Stimulated activated CD8-positive, alpha-beta memory T cell treated with anti-CD3 and anti-CD28 coated beads, Interleukin-4, amount 100 ng/mL, for 24 hours (primary cell): ENCODE results near the gene UBE2B.
"Not testable (repeated sequence)": the region's sequence is repeated elsewhere in the genome, so short reads cannot be mapped to it uniquely, and the experiment has no call there.

Experiments
- DNase-seq: peaks from one replicate; pipeline ENCODE4 v3.0.0-alpha.2; 2020; ENCODE audit warnings: low read depth

UBE2B gene

DNA sequence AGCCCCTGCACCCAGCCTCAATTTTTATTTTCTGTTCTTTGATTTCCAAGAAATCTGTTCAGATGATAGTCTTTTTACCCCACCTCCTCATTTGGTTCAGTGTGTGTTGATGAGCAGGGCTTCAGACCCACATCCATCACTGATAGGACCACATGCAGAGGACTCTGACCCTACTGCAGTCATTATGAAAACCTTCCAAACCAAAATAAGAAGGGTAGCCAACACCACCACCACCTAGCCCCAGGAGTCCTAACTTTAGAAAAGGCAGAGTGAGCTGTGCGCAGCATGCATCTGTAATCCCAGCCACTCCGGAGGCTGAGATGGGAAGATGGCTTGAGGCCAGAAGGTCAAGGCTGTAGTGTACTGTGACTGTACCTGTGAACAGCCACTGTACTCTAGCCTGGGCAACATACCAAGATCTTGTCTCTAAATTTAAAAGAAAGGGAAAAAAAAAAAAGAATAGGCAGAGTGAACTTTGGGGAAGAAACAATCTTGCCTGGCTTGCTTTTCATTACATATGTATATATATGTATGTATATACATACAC lies 27.3 kb downstream of the UBE2B start:
- DNase-seq, result no peak

DNA sequence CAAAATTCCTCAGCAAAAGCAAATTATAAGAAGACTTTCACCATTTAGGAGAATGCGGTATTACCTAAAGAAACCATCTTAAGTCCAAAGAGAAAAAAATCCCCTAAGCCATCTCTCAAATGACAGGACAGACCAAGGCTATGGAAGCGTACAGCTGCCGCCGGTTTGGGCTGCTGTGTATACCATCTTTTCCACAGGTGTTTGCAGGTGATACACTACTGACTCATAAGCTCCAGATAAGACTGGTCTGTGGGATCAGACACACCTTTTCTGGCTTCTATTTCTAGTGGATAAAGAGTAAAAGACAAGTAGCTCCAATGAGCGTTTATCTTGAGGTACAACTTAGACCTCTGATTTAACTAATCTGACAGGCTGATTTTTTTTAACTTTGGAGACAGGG lies 32.6 kb downstream of the UBE2B start:
- DNase-seq, result no peak

GRCh38 chr5:134406390-134406789 lies 35.0 kb downstream of the UBE2B start:
- DNase-seq, result no peak

DNA sequence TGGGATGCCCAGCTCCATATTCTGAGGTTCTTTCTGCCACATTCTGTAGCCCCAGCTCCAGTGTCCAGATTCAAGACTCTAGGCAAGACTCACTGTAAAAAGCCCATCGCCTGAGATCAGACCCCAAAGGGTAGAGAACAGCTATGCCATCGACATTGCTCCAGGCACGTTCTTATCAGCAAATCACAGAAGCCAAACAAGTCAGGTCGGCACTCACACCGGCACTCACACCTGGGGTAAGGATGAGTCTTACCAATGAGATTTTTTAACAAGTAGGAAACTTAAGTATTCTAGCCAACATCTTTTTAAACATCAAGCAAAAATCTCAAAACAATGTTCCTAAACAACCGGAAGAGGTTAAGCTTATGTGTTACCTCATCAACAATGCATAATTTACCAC lies 38.0 kb downstream of the UBE2B start:
- no peak for DNase-seq

DNA sequence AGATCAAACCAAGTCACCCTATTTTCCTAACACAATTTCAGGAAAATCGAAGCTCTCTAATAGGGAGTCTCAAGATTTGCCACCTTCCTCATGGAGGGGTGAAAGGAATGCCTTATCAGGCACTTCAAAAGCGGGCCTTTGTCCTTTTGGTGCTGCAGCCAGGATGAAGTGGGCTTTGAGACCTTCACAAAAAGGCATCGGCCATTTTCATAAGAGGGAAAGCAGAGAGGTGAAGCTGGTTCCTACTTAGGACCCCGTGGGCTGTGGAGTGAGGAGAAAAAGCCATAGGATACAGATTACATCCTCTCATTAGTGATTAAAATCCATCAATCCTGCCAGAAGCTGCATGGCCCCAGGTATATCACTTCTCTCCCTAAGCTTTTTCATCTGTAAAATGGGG lies 39.5 kb downstream of the UBE2B start:
- DNase-seq, result no peak

- DNase-seq, result no peak
Measured at GRCh38 chr5:134411228-134411545, 39.8 kb downstream of the UBE2B start.

- DNase-seq, result peak; percentile 88
Measured at GRCh38 chr5:134411546-134412266, 40.3 kb downstream of the UBE2B start, which contains the start of gene CDKN2AIPNL. Gene CDKN2AIPNL (minus strand): TSS chr5:134411881. CDS start chr5:134411854, 27 bp downstream.

GRCh38 chr5:134413046-134413445 lies 41.7 kb downstream of the UBE2B start:
- no peak for DNase-seq

GRCh38 chr5:134417707-134418106 lies 46.3 kb downstream of the UBE2B start:
- no peak for DNase-seq

GRCh38 chr5:134418958-134419357 lies 47.6 kb downstream of the UBE2B start:
- DNase-seq, result no peak

DNA sequence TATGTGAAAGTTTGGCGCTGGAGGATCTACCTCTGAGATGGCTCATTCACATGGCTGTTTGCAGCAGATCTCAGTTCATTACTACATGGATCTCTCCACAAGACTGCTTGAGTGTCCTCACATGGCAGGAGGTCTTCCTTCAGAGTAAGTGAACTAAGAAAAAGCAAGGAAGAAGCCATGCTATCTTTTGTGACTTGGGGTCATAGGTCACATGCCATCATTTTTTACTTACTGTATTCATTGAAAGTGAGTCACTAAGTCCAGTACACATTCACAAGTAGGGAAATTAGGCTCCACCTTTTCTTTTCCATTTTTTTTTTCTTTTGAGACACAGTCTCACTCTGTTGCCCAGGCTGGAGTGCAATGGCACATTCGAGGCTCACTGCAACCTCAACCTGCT lies 49.0 kb downstream of the UBE2B start:
- no peak for DNase-seq

GRCh38 chr5:134421038-134421437 lies 49.7 kb downstream of the UBE2B start:
- not testable (repeated sequence) for DNase-seq

GRCh38 chr5:134422791-134423365 lies 51.5 kb downstream of the UBE2B start:
- no peak for DNase-seq

- DNase-seq, result no peak
Measured at GRCh38 chr5:134423376-134423775, 52.0 kb downstream of the UBE2B start.

- DNase-seq, result no peak
Measured at GRCh38 chr5:134426361-134426760, 55.0 kb downstream of the UBE2B start.

DNA sequence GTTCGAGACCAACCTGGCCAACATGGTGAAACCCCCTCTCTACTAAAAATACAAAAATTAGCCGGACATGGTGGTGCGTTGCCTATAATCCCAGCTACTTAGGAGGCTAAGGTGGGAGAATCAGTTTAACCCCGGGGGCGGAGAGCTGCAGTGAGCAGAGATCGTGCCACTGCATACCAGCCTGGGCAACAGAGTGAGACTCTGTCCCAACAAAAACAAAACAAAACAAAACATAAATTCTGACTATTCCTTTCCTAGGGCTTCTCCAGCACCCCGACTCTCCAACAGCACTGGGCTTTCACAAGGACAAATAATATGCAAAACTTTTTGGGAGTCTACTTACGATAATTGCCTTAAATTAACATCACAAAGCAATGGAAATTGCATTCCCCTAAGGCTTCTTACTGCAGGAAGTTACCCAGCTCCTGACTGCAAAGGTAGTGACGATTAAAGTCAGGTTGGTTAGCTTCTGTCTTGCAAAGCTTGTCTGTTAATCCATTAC lies 56.2 kb downstream of the UBE2B start:
- no peak for DNase-seq

GRCh38 chr5:134430001-134430569 lies 58.7 kb downstream of the UBE2B start:
- DNase-seq, result no peak

GRCh38 chr5:134432174-134432573 lies 60.8 kb downstream of the UBE2B start:
- DNase-seq, result no peak

GRCh38 chr5:134432677-134433359 lies 61.4 kb downstream of the UBE2B start:
- no peak for DNase-seq

GRCh38 chr5:134435560-134435959 lies 64.2 kb downstream of the UBE2B start:
- no peak for DNase-seq

GRCh38 chr5:134436523-134437339 lies 65.4 kb downstream of the UBE2B start:
- DNase-seq, result peak; percentile 39
